Measurements from ENCODE around the gene ZNF44. TPM values are rescaled to one million over a fixed set of nuclear protein-coding genes. Genes with fewer than 3 reads are reported as not detected.
A peak's percentile ranks its signal among the peaks of the same experiment; 100 is the strongest.

The ZNF44 gene
- total RNA-seq, 1 experiment from 2014 or later, result 11.5 TPM

DNA sequence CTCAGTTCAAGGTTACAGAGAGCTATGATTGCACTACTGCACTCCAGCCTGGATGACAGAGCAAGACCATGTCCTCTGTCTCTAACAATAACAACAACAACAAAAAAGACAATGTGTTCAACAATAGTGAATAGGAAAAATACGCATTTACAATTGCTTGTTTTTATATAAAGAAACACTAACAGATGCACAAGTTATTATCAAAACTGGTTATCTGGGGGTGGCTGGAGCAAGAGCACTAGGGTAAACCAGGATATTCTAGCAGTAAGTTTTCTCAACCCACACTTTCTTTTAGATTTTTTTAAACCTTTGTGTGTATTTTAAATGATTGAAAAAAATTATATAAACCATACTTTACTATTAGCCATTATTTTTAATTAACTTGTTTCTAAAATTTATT lies 33.1 kb downstream of the ZNF44 start:
- DNase-seq (ENCODE audit: low read depth), result no peak

DNA sequence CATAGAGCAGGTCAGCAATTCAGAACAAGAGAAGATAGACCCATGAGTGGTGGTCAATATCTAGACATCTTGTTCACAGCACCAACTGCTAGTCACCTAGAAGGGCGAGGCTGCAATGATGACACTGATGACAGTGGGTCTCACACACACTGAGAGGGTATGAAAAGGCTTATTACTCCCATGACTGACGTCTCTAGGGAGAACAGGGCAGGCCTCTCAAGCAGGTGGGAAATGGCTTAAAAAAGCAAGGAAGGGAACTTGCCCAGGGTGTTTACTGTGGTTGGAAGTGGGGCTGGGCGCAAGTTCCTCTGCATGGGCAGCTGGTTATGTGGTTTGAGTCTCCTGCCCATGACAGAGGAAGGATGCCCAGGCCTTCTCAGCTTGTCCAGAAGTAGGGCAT lies 33.8 kb downstream of the ZNF44 start:
- DNase-seq (ENCODE audit: low read depth), result no peak

DNA sequence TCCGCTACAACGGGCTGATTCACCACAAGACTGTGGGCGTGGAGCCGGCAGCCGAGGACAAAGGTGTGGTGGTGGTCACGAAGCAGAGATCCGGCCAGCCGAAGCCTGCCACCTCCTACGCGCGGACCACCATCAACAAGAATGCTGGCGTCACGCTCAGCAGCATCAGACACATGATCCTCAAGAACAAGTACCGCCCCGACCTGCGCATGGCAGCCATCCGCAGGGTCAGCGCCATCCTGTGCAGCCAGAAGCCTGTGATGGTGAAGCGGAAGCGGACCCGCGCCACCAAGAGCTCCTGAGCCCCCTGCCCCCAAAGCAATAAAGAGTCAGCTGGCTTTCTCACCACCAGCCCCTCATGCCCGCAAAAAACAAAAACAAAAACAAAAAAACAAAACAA lies 34.4 kb downstream of the ZNF44 start:
- DNase-seq (ENCODE audit: low read depth), result no peak

GRCh38 chr19:12255372-12255771 lies 39.3 kb downstream of the ZNF44 start:
- no peak for DNase-seq (ENCODE audit: low read depth)

- DNase-seq (ENCODE audit: low read depth), result no peak
Observed at GRCh38 chr19:12247644-12248222, 47.0 kb downstream of the ZNF44 start.

DNA sequence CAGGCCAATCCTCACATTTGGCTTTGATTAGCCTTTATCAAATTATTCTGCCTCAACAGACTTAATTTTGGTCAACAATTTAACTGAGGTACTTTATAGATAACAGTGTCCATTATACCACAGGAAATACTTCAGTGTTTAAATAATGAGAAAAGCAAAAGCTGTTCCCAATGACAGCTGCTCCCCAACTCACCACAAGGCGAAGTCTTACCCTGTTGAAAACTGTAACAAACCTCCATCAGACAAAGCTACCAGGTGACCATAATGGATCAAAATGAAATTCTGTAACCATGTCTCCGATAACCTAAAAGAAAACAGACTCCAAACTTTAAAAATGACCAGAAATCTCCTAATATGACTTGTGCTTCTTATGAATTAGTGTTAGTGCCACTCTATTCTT lies 50.3 kb downstream of the ZNF44 start:
- no peak for DNase-seq (ENCODE audit: low read depth)

DNA sequence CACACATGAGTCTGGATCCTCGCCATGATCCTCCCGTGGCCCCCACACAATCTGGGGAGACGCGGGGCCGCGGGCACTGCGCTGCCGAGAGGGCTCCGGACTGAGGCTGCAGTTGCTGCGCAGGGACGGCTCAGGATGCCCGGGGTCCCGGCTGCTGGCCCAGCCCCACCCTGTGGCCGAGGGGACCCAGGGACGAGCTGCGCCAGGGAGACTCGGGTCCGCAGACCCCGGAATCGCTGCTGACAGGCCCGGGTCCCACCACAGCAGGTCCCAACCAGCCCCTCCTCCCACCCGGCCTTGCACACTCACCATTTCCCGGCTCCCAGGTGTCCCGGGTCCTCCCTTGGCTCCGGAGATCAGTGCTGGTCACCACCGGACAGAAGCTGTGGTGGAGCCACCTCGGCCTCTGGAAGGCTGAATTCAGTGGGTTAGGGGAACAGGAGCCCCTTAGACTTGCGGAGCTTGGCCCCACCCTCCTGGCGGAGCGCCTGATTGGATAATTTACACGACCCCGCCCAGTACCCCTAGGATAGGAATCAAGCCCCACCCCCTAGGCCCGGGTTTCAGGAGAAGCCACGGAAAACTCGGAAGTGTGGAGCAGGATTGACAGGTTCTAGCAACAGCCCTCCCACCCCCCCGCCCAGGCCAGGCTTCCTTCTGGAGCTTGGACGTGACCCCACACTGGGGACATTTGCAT lies 57.4 kb downstream of the ZNF44 start:
- DNase-seq (ENCODE audit: low read depth), result no peak

DNA sequence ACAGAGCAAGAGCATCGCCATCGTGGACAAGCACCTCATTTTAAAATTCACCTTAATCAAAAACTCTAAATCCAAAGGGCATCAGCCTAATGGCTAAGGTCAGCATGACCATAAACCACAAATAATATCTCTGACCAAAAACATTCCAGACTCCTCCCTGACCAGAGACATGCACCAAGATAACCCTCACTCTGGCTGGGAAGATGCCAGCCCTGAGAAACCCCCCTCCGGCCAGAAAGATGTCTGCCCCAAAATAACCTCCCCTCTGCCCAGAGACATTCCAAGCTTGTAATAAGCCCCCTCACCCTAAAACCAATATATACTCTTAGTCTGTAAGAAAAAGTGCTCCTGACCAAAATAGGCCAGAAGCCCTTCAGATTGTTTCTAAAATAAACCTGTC lies 61.7 kb downstream of the ZNF44 start:
- DNase-seq (ENCODE audit: low read depth), result no peak

GRCh38 chr19:12230751-12231733 lies 63.6 kb downstream of the ZNF44 start:
- no peak for DNase-seq (ENCODE audit: low read depth)

DNA sequence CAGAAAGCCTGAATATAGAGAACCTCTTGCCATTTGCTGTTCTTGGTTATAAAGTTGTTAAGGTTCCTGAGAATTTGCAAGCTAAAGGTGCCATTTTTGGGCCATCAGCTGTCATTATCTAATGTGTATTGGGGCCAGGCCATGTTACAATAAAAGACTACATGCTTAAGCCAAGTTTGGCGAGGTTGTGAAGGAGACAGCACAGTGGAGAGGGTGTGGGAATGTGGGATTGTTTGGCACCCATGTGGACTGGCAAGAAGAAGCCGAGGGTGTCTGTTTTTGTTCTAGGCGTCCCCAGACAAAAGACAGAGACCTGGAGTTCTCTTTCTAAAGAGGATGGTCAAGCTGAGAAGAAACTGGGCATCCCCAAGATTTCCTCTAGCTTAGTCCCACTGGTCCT lies 64.7 kb downstream of the ZNF44 start:
- DNase-seq (ENCODE audit: low read depth), result no peak

DNA sequence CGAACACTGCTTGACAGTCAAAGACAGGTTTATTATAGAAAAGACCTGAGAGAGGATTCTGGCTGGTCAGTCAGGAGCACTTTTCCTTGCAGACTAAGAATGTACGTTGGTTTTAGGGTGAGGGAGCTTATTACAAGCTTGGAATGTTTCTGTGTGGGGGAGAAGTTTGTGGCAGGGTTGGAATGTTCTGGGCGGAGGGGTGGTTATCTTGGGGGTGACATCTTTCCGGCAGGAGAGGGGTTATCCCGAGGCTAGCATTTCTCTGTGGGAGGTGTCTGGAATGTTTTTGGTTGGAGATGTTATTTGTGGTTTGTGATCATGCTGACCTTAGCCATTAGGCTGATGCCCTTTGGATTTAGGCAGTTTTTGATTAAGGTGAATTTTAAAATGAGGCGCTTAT lies 70.0 kb downstream of the ZNF44 start:
- DNase-seq (ENCODE audit: low read depth), result peak; percentile 39

DNA sequence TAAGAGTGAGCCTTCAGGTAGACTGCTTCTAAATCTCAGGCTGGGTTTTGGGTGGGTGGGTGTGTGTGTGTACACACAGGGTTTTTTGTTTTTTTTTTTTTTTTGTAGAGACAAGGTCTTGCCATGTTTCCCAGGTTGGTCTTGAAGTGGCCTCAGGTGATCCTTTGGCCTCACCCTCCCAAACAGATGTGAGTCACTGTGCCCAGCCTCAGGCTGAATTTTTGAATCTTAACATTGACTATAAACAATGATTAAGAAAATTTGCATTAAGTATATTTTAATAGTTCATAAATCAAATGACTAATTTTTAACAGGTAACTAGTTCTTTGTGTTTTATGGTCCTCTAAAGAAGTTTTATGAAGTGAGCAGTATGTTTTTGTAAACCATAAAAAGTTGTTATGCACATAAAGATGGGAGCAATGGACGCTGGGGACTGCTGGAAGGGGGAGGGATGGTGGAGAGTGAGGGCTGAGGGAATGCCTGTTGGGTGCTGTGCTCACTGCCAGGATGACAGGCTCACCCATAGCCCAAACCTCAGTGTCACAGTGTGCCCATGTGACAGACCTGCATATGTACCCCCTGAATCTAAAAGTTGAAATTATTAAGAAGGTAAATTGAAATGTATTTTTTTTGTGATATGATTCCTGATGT lies 71.6 kb downstream of the ZNF44 start:
- peak; percentile 42 for DNase-seq (ENCODE audit: low read depth)

Other genes starting within 250 kb of the ZNF44 start
- 0.74 and 1.1 TPM in 2 replicates for gene ZNF878, start 241.9 kb downstream of the ZNF44 start, total RNA-seq (2014; rRNA removed; shearing (Covaris generic))
- 2.5 and 3.9 TPM in 2 replicates for gene ZNF844, start 230.2 kb downstream of the ZNF44 start, total RNA-seq (2014; rRNA removed; shearing (Covaris generic))
- 1.6 and 12.0 TPM in 2 replicates for gene ZNF20, start 154.5 kb downstream of the ZNF44 start, total RNA-seq (2014; rRNA removed; shearing (Covaris generic))
- gene ZNF625, start 138.1 kb downstream of the ZNF44 start, total RNA-seq (2014; rRNA removed; shearing (Covaris generic)), result 6.6 and 17.6 TPM in 2 replicates
- 5.8 and 9.7 TPM in 2 replicates for gene ZNF136, start 131.8 kb downstream of the ZNF44 start, total RNA-seq (2014; rRNA removed; shearing (Covaris generic))
- 0.42 and 5.0 TPM in 2 replicates for gene ZNF563, start 38.8 kb upstream of the ZNF44 start, total RNA-seq (2014; rRNA removed; shearing (Covaris generic))
- gene ZNF442, start 70.8 kb upstream of the ZNF44 start, total RNA-seq (2014; rRNA removed; shearing (Covaris generic)), result 2.8 and 3.8 TPM in 2 replicates
- gene ZNF799, start 106.4 kb upstream of the ZNF44 start, total RNA-seq (2014; rRNA removed; shearing (Covaris generic)), result 2.3 and 6.1 TPM in 2 replicates
- 2.2 and 5.7 TPM in 2 replicates for gene ZNF443, start 146.1 kb upstream of the ZNF44 start, total RNA-seq (2014; rRNA removed; shearing (Covaris generic))
- 2.1 and 3.2 TPM in 2 replicates for gene ZNF709, start 189.9 kb upstream of the ZNF44 start, total RNA-seq (2014; rRNA removed; shearing (Covaris generic))